Measurements from ENCODE around the gene PTAFR.

DNA sequence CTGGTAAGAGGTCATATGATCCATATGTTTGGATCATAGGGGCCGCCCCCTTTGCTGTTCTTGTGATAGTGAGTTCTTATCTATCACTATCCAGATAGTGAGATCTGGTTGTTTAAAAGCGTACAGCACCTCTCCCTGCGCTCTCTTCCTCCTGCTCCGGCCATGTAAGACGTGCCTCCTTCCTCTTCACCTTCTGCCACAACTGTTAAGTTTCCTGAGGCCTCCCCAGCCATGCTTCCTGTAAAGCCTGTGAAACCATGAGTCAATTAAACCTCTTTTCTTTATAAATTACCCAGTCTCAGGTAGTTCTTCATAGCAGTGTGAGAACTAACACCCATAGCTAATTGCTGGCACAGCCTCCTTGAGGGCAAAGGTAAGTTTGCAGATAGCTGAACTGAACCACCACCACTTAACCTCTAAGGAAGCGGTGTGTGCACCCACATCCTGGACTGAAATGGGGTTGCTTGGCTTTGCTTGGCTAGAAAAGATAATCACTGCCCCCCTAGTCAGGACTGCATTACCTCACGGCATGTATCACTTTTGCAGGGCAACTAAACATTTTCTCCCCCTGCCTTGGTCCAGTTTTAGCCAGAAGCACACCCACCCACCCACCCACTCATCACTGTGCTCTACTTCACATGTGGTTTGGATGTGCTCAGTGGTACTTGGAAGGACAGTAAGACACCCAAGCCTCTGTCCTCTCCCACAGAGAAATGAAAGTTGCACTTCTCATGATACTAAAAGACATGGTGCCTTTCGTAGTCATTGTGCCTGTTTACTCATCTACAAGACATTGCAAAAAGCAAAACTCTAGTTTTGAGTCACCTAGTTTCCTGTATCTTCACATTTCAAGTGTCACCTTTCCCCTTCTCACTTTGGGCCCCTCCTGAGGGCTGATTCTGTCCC is 23.1 kb upstream of the PTAFR start:
- no peak for TF ChIP-seq CTCF (IDR thresholded peaks at IDR 0.05)
- no peak for TF ChIP-seq POLR2A (IDR thresholded peaks at IDR 0.05)
